Left renal cortex interstitium (tissue), 4 donors: ENCODE results near the gene ECHDC1. TPM values are rescaled to one million over a fixed set of nuclear protein-coding genes. Genes with fewer than 3 reads are reported as not detected.

Experiments
- DNase-seq, 4 donors: peaks; one replicate each; pipeline ENCODE4 v3.0.0-alpha.2; 2013; ENCODE audit warnings: low read depth in 4 of 4, low spot score in 2 of 4, missing footprints in 1 of 4
- polyA plus RNA-seq, 4 donors: library from polyadenylated mRNA; unstranded; fragments of 120-200 nt; gene quantifications; one replicate each; pipeline ENCODE4 v1.2.1, GENCODE V29; 2013; ENCODE audit not compliant: insufficient read length in 4 of 4

ECHDC1 gene
- polyA plus RNA-seq, 4 donors: 73.4 to 89.5 (median 80.3) TPM

GRCh38 chr6:127290391-127291265 lies 52.8 kb downstream of the ECHDC1 start:
- DNase-seq: no peak

- DNase-seq: no peak
Observed at GRCh38 chr6:127289934-127290333, 53.5 kb downstream of the ECHDC1 start.

- DNase-seq: no peak
Observed at GRCh38 chr6:127288705-127289104, 54.7 kb downstream of the ECHDC1 start.

DNA sequence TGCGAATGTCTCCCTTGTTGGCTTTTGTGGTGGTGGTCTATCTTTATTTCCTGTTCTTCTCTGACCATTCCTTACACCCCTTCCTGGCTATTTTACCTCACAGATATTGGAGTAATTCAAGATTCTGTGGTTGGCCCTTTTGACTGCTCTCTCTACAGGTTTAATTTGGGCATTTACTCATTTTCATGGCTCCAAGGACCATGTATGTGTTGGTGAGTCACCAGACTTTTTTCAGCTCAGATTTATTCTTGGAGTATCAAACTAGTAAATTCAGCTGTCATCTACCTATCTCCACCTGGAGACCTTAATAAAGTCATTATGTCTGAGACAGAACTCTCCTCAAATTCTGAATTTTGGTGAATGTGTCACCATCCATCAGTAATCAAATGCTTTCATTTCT lies 61.2 kb downstream of the ECHDC1 start:
- DNase-seq: no peak

GRCh38 chr6:127279815-127280214 lies 63.6 kb downstream of the ECHDC1 start:
- DNase-seq: no peak

DNA sequence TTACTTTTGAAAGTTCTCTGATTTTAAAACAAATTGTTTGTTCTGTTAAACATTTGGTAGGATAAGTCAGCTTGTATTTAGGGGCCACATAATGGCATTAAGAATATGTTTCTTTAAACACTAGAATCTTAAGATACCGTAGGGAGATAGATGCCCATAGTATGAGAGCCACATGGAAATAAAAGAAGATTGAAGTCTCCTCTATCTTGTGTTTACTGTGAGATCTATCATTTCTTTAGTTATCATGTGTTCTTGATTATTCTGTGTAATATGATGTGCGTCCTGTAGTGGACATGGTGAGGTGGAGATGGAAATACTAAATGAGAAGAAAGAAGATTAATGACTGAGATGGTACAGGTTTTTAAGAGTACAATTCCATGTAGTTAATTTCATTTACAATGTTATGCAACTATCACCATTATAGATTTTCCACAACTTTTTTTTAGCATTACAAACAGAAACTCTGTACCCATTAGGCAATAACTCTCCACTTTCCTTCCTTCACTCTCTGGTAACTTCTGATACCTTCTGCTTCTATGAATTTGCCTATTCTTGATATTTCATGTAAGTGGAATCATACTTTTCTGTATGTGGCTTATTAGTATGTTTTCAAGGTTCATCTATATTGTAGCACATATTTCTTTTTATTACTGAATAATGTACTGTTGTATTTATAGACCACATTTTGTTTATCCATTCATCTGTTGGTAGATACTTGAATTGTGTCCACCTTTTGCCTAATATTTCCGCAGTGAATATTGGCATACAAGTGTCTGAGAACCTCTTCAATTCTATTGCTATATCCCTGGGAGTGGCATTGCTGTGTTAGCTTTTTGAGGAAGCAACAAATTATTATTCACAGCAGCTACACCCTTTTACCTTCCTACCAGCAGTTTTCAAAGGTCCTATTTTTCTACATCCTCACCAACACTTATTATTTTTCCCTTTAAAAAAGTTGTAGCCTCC lies 65.2 kb downstream of the ECHDC1 start:
- DNase-seq: no peak

DNA sequence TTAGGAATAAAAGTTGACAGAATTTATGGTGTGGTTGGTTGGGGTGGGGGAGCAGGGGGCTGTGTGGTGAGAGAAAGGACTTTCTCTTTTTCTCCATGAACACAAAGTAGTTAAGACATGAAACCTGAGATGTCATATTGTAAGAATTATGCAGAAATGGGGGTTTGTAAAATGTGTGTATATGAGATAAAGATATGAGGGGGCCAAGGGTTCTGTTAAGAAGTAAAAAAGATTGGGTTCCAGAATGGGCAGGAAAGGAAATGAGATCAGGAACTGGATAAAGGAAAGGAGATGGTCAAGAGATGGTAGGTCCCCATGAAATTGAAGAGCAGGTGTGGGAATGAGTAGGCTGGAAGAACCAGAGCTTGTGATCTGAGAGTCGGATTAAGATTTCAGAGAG lies 67.1 kb downstream of the ECHDC1 start:
- DNase-seq: no peak

- DNase-seq: no peak
Observed at GRCh38 chr6:127273499-127273898, 69.9 kb downstream of the ECHDC1 start.

GRCh38 chr6:127272576-127272975 lies 70.8 kb downstream of the ECHDC1 start:
- no peak for DNase-seq

DNA sequence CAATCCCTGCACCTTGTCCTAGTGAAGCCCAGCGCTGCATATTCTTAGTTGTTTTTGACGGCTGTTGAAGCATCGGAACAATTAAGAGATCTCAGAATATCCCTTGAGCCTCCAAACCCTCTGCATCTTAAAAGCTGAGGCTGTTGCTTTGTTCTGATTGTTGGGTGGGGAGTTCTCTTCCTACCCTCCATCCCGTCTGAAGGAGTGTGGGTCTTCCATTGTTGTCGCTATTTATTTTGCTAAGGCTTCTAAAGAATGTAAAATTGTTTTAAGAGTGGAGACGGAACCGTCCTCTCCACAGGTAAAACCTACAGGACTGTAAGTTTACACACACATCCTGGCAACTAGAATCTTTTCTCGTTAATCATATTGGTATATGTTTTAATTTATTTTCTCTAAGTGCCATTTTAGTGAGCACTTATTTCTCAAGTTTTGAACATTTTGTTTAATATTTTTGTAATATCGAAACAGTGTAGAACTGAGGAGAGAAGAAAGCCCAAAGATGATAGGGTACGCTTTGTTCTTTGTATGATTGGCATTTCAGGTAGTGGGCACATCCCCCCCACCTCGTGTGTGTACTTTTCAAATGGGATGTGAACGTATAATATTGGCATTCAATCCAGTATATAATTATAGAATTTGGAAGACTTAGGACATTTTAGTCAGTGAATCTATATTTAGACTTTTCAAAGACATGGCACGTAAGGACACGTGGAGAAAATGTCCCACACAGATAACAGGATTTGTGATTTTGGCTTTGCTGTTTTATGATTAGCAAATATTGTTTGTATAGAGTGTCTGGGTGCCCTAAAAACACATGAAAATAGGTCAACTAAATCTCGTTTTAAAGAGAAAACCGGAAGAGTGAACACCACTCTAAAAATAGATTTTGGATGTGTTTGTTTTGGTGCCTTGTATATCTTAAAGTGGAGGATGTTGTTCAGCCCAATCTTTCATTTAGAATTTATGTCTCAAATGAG lies 75.5 kb downstream of the ECHDC1 start:
- DNase-seq: peak; percentile 15 to 81 (median 38)

DNA sequence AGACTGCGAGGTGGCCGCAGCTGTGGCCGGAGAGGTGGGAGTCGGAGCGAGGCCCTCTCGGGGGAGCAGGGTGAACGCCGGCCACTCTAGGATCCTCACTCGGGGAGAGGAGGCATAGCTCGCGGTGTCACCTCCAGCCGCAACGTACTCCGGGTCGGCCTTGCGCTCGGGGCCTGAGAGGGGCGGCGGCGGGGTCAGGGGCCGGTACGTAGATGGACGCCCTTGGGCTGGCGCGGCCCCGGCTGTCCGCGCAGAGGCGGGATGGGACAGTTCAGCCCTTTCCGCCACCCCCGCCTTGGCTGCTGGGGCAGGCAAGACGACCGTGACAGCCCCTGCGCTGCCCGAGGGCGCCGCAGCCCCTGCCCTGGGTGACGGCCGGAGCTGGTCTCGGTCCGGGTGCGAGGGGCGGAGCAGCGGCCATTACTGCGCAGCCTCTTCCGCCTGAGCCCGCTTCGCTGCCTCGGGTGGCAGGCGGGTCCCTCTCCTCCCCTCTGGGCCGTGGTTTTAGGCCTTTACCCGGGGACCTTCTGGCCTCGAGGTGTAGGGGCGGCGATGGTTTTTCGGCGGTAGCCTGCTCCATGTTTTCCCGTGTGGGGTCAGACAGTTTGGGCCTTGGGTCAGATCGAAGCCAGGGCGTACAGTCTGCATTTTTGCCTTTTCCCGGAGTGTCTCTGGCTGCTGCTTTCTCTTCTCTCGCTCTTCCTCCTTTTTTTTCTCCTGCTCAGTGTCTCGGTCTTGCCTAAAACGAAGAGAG lies 76.3 kb downstream of the ECHDC1 start:
- peak; percentile 52 to 74 (median 64) for DNase-seq

DNA sequence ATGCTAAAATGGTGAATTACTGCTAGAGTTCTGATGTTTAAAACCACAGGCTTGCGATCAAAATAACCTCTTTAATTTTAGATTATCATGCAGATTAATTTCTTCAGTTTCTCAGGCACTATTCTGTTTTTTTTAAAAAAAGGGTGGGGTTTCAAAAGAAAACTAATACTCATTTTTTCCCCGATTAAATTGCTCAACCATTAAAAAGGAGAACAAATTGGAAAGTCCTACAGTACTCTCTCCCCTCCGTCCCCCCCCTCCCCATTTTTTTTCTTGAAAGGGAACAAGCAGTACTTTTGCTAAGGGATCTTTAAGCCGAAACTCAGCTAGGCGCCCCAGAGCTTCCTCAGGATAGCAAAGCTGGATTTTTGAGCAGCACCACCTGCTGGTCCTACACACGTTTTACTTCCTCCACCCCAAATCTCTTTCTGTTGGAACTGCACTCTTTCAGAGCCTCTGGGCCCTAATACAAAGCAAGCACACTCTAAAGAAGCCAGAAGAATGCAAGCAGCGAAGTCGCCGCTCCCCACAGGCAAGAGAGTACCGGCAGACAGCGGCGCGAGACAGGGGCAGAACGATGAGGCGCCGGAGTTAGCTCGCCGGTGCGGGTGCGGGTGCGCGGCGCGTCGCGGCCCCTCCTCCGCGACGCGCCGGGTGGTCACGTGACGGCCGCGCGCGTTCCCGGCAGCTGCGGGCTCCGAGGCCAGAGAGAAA lies 77.1 kb downstream of the ECHDC1 start, which contains the start of gene RNF146:
Gene RNF146 (plus strand): TSS at position 687 of the 714 bp plus-strand sequence. CDS start 13,475 bp downstream, outside the sequence.
- peak; percentile 77 to 93 (median 89) for DNase-seq

- DNase-seq: no peak
Observed at GRCh38 chr6:127263481-127263880, 79.9 kb downstream of the ECHDC1 start.

DNA sequence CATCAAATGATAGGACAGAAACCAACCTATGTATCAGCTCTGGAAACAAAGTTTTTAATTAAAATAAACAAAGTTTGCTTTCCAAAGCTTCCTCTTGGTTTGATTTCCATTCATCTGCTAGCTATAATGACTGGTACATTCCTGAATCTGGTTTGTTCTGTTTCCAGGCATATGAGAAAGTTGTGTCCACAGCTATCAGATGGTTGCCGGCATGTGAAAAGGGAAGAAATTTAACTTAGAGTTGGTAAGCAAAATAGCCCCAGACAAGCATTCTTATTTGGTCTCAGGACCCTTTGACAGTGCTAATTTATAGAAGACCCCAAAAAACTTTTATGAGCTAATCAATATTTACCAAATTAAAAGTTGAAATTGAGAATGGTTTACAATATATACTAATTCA lies 80.5 kb downstream of the ECHDC1 start:
- no peak for DNase-seq

DNA sequence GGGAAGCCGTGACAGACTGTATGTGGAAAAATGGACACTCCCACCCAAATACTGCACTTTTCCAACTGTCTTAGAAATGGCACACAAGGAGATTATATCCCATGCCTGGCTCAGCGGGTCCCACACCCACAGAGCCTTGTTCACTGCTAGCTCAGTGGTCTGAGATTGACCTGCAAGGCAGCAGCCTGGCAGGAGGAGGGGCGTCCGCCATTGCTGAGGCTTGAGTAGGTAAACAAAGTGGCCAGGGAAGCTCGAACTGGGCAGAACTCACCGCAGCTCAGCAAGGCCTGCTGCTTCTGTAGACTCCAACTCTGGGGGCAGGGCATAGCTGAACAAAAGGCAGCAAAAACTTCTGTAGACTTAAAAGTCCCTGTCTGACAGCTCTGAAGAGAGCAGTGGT lies 88.1 kb downstream of the ECHDC1 start:
- no peak for DNase-seq

- DNase-seq: no peak
Observed at GRCh38 chr6:127249621-127250020, 93.8 kb downstream of the ECHDC1 start.

- DNase-seq: no peak
Observed at GRCh38 chr6:127247114-127248096, 96.0 kb downstream of the ECHDC1 start.
